Measurements from ENCODE around the gene SLC23A1. TPM values are rescaled to one million over a fixed set of nuclear protein-coding genes. Genes with fewer than 3 reads are reported as not detected.
A peak's percentile ranks its signal among the peaks of the same experiment; 100 is the strongest.
"Not testable (repeated sequence)": the region's sequence is repeated elsewhere in the genome, so short reads cannot be mapped to it uniquely, and the experiment has no call there.

The SLC23A1 gene
- total and polyA plus RNA-seq, 4 experiments from 2014 or later = not detected

GRCh38 chr5:139414581-139415130, 31.6 kb upstream of the SLC23A1 start:
- POLR2A ChIA-PET (ENCODE audit: partially characterized antibody) = interaction anchor here (0.5 to 1.8 kb wide), 5 partner anchors 11 to 1056 kb away, joined by 3 to 11 read pairs (median 3); partner anchors contain the start of genes DNAJC18 and SPATA24
- Mint-ChIP-seq H3K9me3 (no peaks in the 10 kb centered on the region), H3K27me3 (no peaks in the 10 kb centered on the region), H3K4me3 (peak overlapping the region; percentile 0 to 66 (median 38)), H3K4me1 (peaks cover 13 to 33% (median 23%) of the 10 kb centered on the region in 4 donors), H3K36me3 (peaks cover 4 to 7% of the 10 kb centered on the region in 2 donors), H3K27ac (peak overlapping the region in 6 of 7 donors; percentile 33 to 85 (median 66))
- intact Hi-C loops (cut with micrococcal nuclease) = no loop called here
- H3K27me3 ChIP-seq (ENCODE audit: insufficient read depth, low read length) = no peaks in the 10 kb centered on the region
- H3K4me3 ChIP-seq (ENCODE audit: low read length in 2 of 2) = no peak overlapping the region
- peak overlapping the region; percentile 3 for H3K27ac ChIP-seq (ENCODE audit: low read depth, low read length)
- peaks cover 31% of the 10 kb centered on the region for H3K4me1 ChIP-seq (ENCODE audit: insufficient read depth, low read length)
- H3K9me3 ChIP-seq (ENCODE audit: control insufficient read depth in 1 of 2, low read length in 2 of 2) = no peaks in the 10 kb centered on the region
- CTCF ChIA-PET (ENCODE audit: partially characterized antibody) = interaction anchor here (0.8 to 2.7 kb wide), 4 partner anchors 12 to 204 kb away, joined by 3 to 19 read pairs (median 4); no protein-coding TSS in a partner anchor
- DNase-seq = peak in 2 of 5 donors; percentile 23 to 37
- no peaks in the 10 kb centered on the region for H3K36me3 ChIP-seq (ENCODE audit: insufficient read depth, low read length)

DNA sequence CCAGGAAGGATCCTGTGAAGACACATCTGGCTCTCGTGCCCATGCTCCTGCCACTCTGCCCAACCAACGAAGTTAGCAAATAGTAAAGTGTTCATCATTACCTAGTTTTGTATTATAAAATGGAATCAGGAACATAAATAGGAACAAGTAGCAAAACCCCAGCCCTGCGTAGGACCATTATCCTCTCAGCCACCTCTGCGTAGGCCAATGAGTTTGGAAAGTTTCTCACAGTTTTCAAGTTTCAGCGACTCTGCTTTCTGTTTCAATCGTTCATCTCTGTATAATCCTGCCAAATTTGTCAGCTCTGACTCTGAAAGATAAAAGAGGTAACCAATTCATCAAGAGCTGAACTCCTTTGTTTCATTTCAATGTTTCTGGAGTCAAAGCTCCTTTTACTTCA, 30.9 kb upstream of the SLC23A1 start:
- peak overlapping the region in 4 of 7 donors; percentile 3 to 48 (median 39) for H3K27ac Mint-ChIP-seq
- H3K4me1 ChIP-seq (ENCODE audit: insufficient read depth, low read length) = peaks cover 31% of the 10 kb centered on the region
- H3K27me3 Mint-ChIP-seq = no peaks in the 10 kb centered on the region
- POLR2A ChIA-PET (ENCODE audit: partially characterized antibody) = interaction anchor here (0.5 to 1.8 kb wide), 3 partner anchors 10 to 1056 kb away, joined by 3 to 11 read pairs (median 3); partner anchors contain the start of gene SPATA24
- no peaks in the 10 kb centered on the region for H3K27me3 ChIP-seq (ENCODE audit: insufficient read depth, low read length)
- H3K4me1 Mint-ChIP-seq = peaks cover 13 to 33% (median 23%) of the 10 kb centered on the region in 4 donors
- no peak overlapping the region for H3K4me3 ChIP-seq (ENCODE audit: low read length in 2 of 2)
- H3K9me3 ChIP-seq (ENCODE audit: control insufficient read depth in 1 of 2, low read length in 2 of 2) = no peaks in the 10 kb centered on the region
- no peaks in the 10 kb centered on the region for H3K9me3 Mint-ChIP-seq
- peak overlapping the region in 7 of 8 donors; percentile 11 to 66 (median 53) for H3K4me3 Mint-ChIP-seq
- H3K27ac ChIP-seq (ENCODE audit: low read depth, low read length) = peak overlapping the region; percentile 3
- CTCF ChIA-PET (ENCODE audit: partially characterized antibody) = interaction anchor here (1.0 to 2.7 kb wide), 5 partner anchors 8 to 105 kb away, joined by 3 to 19 read pairs (median 4); no protein-coding TSS in a partner anchor
- no peaks in the 10 kb centered on the region for H3K36me3 ChIP-seq (ENCODE audit: insufficient read depth, low read length)
- intact Hi-C loops (cut with micrococcal nuclease) = no loop called here
- no peak for DNase-seq
- H3K36me3 Mint-ChIP-seq = peaks cover 0 to 7% of the 10 kb centered on the region in 2 donors

DNA sequence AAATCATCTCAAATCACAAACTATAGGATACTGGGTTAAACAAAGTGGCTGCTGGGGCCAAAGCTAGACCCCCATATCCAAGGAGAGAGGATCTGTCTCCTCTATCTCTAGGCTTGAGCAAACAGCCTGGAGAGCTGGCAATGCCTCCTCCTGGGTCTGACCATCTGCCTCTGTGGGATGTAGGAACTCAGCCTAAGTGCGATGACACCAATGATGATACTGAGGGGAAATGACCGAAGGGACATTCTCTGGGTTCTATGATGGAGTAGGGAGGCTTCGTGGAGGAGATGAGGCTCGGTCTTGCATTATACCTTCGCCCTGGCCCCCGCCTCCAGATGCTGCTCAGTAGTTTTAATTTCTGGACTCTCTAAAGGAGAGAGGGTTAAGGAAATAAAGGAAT, 30.1 kb upstream of the SLC23A1 start:
- no peak overlapping the region for H3K27ac ChIP-seq (ENCODE audit: low read depth, low read length)
- H3K9me3 ChIP-seq (ENCODE audit: control insufficient read depth in 1 of 2, low read length in 2 of 2) = no peaks in the 10 kb centered on the region
- intact Hi-C loops (cut with micrococcal nuclease) = no loop called here
- no peaks in the 10 kb centered on the region for H3K36me3 ChIP-seq (ENCODE audit: insufficient read depth, low read length)
- POLR2A ChIA-PET (ENCODE audit: partially characterized antibody) = no interaction called here
- peaks cover 13 to 33% (median 23%) of the 10 kb centered on the region in 4 donors for H3K4me1 Mint-ChIP-seq
- peak overlapping the region in 1 of 7 donors; percentile 3 for H3K27ac Mint-ChIP-seq
- no peak for DNase-seq
- no peaks in the 10 kb centered on the region for H3K9me3 Mint-ChIP-seq
- H3K36me3 Mint-ChIP-seq = no peaks in the 10 kb centered on the region
- no peak overlapping the region for H3K4me3 Mint-ChIP-seq
- CTCF ChIA-PET (ENCODE audit: partially characterized antibody) = interaction anchor here (1.0 to 1.2 kb wide), 3 partner anchors 9 to 213 kb away, joined by 3 to 4 read pairs (median 3); no protein-coding TSS in a partner anchor
- no peaks in the 10 kb centered on the region for H3K27me3 Mint-ChIP-seq
- H3K4me1 ChIP-seq (ENCODE audit: insufficient read depth, low read length) = peaks cover 31% of the 10 kb centered on the region
- H3K27me3 ChIP-seq (ENCODE audit: insufficient read depth, low read length) = no peaks in the 10 kb centered on the region
- no peak overlapping the region for H3K4me3 ChIP-seq (ENCODE audit: low read length in 2 of 2)

GRCh38 chr5:139410993-139411828, 28.1 kb upstream of the SLC23A1 start:
- H3K9me3 Mint-ChIP-seq = no peaks in the 10 kb centered on the region
- ChIA-PET POLR2A (ENCODE audit: partially characterized antibody) (interaction anchor here (1.3 to 1.5 kb wide), 2 partner anchors 70 to 150 kb away, joined by 3 to 5 read pairs; partner anchors contain the start of gene UBE2D2), CTCF (ENCODE audit: partially characterized antibody) (interaction anchor here (0.5 to 4.6 kb wide), 7 partner anchors 9 to 222 kb away, joined by 3 to 29 read pairs (median 4); no protein-coding TSS in a partner anchor)
- H3K36me3 ChIP-seq (ENCODE audit: insufficient read depth, low read length) = no peaks in the 10 kb centered on the region
- H3K27me3 ChIP-seq (ENCODE audit: insufficient read depth, low read length) = no peaks in the 10 kb centered on the region
- no peak for DNase-seq
- no peaks in the 10 kb centered on the region for H3K27me3 Mint-ChIP-seq
- peaks cover 31% of the 10 kb centered on the region for H3K4me1 ChIP-seq (ENCODE audit: insufficient read depth, low read length)
- H3K27ac Mint-ChIP-seq = no peak overlapping the region
- no peak overlapping the region for H3K4me3 Mint-ChIP-seq
- intact Hi-C loops (cut with micrococcal nuclease) = no loop called here
- peaks cover 11 to 33% (median 22%) of the 10 kb centered on the region in 4 donors for H3K4me1 Mint-ChIP-seq
- no peak overlapping the region for H3K27ac ChIP-seq (ENCODE audit: low read depth, low read length)
- no peaks in the 10 kb centered on the region for H3K36me3 Mint-ChIP-seq
- H3K4me3 ChIP-seq (ENCODE audit: low read length in 2 of 2) = no peak overlapping the region
- no peaks in the 10 kb centered on the region for H3K9me3 ChIP-seq (ENCODE audit: control insufficient read depth in 1 of 2, low read length in 2 of 2)

DNA sequence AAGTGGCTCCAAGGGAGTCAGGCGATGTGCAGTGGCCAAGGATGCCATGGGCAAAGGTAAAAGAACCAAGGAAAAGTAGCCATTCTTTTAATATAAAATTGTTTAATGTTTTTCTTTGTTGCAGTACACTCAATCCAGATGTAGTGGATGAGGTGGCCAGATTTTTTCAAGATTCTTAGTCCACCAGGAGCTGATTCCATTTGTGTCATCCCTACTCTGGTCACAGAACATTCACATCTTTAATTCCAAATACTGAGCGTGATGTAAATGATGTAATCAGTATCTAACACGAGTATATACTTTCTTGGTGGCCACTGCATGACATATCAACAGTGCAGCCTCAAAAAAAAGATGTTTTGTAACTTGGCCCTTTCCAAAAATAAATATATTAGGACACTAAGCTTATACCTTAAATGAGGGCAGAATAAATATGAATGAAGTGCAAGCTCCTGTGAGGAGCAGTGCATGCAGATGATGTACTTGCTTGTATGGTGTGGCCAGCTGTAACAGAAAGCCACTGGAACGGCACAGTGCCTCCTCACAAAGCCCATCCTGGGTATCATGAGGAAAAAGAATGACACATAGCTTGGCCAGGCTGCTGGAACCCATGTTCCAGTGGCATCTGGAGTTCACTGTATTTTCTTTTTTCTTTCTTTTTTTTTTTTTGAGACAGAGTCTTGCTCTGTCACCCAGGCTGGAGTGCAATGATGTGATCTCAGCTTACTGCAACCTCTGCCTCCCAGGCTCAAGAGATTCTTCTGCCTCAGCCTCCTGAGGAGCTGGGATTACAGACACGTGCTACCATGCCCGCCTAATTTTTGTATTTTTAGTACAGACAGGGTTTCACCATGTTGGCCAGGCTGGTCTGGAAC, 27.3 kb upstream of the SLC23A1 start:
- Histone ChIP-seq H3K9me3 (ENCODE audit: control insufficient read depth in 1 of 2, low read length in 2 of 2) (no peaks in the 10 kb centered on the region), H3K4me3 (ENCODE audit: low read length in 2 of 2) (no peak overlapping the region), H3K4me1 (ENCODE audit: insufficient read depth, low read length) (peaks cover 23% of the 10 kb centered on the region), H3K36me3 (ENCODE audit: insufficient read depth, low read length) (no peaks in the 10 kb centered on the region), H3K27ac (ENCODE audit: low read depth, low read length) (no peak overlapping the region), H3K27me3 (ENCODE audit: insufficient read depth, low read length) (no peaks in the 10 kb centered on the region)
- H3K4me3 Mint-ChIP-seq = no peak overlapping the region
- H3K9me3 Mint-ChIP-seq = no peaks in the 10 kb centered on the region
- CTCF ChIA-PET (ENCODE audit: partially characterized antibody) = interaction anchor here (0.6 to 4.6 kb wide), 7 partner anchors 8 to 221 kb away, joined by 3 to 29 read pairs (median 4); no protein-coding TSS in a partner anchor
- H3K36me3 Mint-ChIP-seq = no peaks in the 10 kb centered on the region
- H3K4me1 Mint-ChIP-seq = peaks cover 11 to 25% (median 15%) of the 10 kb centered on the region in 4 donors
- intact Hi-C loops (cut with micrococcal nuclease) = no loop called here
- POLR2A ChIA-PET (ENCODE audit: partially characterized antibody) = interaction anchor here (0.7 to 1.5 kb wide), 2 partner anchors 71 to 155 kb away, joined by 3 to 5 read pairs; no protein-coding TSS in a partner anchor
- no peaks in the 10 kb centered on the region for H3K27me3 Mint-ChIP-seq
- H3K27ac Mint-ChIP-seq = no peak overlapping the region
- no peak for DNase-seq

DNA sequence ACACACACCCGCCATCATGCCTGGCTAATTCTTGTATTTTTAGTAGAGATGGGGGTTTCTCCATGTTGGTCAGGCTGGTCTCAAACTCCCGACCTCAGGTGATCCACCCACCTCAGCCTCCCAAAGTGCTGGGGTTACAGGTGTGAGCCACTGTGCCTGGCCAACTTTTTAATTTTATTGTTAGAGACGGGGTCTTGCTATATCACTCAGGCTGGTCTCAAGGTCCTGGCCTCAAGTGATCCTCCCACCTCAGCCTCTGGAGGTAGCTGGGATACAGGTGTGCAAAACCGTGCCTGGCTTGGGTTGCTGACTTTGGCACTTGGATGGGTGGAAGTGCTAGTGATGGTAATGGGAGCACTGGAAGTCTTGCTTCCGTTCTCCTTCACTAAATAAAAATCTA, 26.0 kb upstream of the SLC23A1 start:
- H3K4me1 Mint-ChIP-seq = peaks cover 10 to 19% (median 12%) of the 10 kb centered on the region in 4 donors
- intact Hi-C loops (cut with micrococcal nuclease) = loop anchor here (10.0 kb wide), 1 partner anchor 436 kb away; no protein-coding TSS in a partner anchor
- H3K9me3 Mint-ChIP-seq; H3K36me3 Mint-ChIP-seq; H3K36me3 ChIP-seq (ENCODE audit: insufficient read depth, low read length); H3K9me3 ChIP-seq (ENCODE audit: control insufficient read depth in 1 of 2, low read length in 2 of 2); POLR2A ChIA-PET (ENCODE audit: partially characterized antibody); H3K27ac Mint-ChIP-seq; H3K27ac ChIP-seq (ENCODE audit: low read depth, low read length); H3K27me3 Mint-ChIP-seq; H3K27me3 ChIP-seq (ENCODE audit: insufficient read depth, low read length); H3K4me3 ChIP-seq (ENCODE audit: low read length in 2 of 2); DNase-seq; H3K4me3 Mint-ChIP-seq: not testable (repeated sequence)
- CTCF ChIA-PET (ENCODE audit: partially characterized antibody) = interaction anchor here (1.0 to 4.6 kb wide), 2 partner anchors 103 to 105 kb away, joined by 3 to 15 read pairs; no protein-coding TSS in a partner anchor
- H3K4me1 ChIP-seq (ENCODE audit: insufficient read depth, low read length) = peaks cover 19% of the 10 kb centered on the region
